Upper lobe of right lung (tissue), 1 donor: ENCODE measurements around the gene RPL22. TPM values are rescaled to one million over a fixed set of nuclear protein-coding genes. Genes with fewer than 3 reads are reported as not detected.

ENCODE experiments used
- ATAC-seq: fragments of 200-7000 bp; cut with Tn5 transposase; one replicate; pipeline ENCODE4 v1.9.1; 2020; ENCODE audit warnings: mild to moderate bottlenecking, moderate library complexity
- DNase-seq: peaks from one replicate; pipeline ENCODE4 v3.0.0-alpha.2; 2020
- H3K27ac ChIP-seq: fragments of 200-600 bp; one replicate; pipeline ENCODE4 v1.8.0; 2022
- H3K27me3 ChIP-seq: fragments of 200-600 bp; one replicate; pipeline ENCODE4 v1.8.0; 2022; ENCODE audit warnings: mild to moderate bottlenecking
- H3K36me3 ChIP-seq: fragments of 200-600 bp; one replicate; pipeline ENCODE4 v1.8.0; 2022
- H3K4me1 ChIP-seq: fragments of 200-600 bp; one replicate; pipeline ENCODE4 v1.8.0; 2022
- H3K4me3 ChIP-seq: fragments of 200-600 bp; one replicate; pipeline ENCODE4 v1.8.0; 2022; ENCODE audit warnings: mild to moderate bottlenecking
- H3K9me3 ChIP-seq: fragments of 200-600 bp; one replicate; pipeline ENCODE4 v1.8.0; 2022
- CTCF ChIP-seq: fragments of 200-600 bp; IDR thresholded peaks from one replicate; pipeline ENCODE4 v1.8.0; 2022; ENCODE audit warnings: antibody characterized with exemption
- intact Hi-C: fragments of 100-400 bp; cut with DNase I; formaldehyde crosslinking; loops from one replicate; pipeline ENCODE4 v1.11.0; 2022
- total RNA-seq: library from RNA; stranded (reverse); fragmentation: NEBNext Ultra II Directional; extraction: Animal tissue kit (Norgen Biotek cat#: 25700); gene quantifications from one replicate; pipeline ENCODE4 v1.2.1, GENCODE V29; 2021
- donor health status: DM: no; HTN: yes; CAD: no; lungs with severe emphysema.

RPL22 gene
- total RNA-seq, 1 donor from 2014 or later = 308 TPM

GRCh38 chr1:6208723-6209660 is 9.6 kb upstream of the RPL22 start:
- TF ChIP-seq CTCF = peak; percentile 59
- Histone ChIP-seq H3K4me3 (peak overlapping the region; percentile 48), H3K4me1 (peaks cover 34% of the 10 kb centered on the region), H3K9me3 (no peaks in the 10 kb centered on the region), H3K27ac (no peak overlapping the region), H3K36me3 (no peaks in the 10 kb centered on the region), H3K27me3 (peaks cover 18% of the 10 kb centered on the region)
- DNase-seq (peak; percentile 76), ATAC-seq (peak; percentile 64)
- intact Hi-C loops = no loop called here

GRCh38 chr1:6207921-6208320 is 8.5 kb upstream of the RPL22 start:
- Histone ChIP-seq H3K36me3 (no peaks in the 10 kb centered on the region), H3K4me3 (no peak overlapping the region), H3K27ac (no peak overlapping the region), H3K27me3 (peaks cover 18% of the 10 kb centered on the region), H3K9me3 (no peaks in the 10 kb centered on the region), H3K4me1 (peaks cover 34% of the 10 kb centered on the region)
- DNase-seq = no peak
- intact Hi-C loops = no loop called here
- TF ChIP-seq CTCF = no peak
- ATAC-seq = no peak

DNA sequence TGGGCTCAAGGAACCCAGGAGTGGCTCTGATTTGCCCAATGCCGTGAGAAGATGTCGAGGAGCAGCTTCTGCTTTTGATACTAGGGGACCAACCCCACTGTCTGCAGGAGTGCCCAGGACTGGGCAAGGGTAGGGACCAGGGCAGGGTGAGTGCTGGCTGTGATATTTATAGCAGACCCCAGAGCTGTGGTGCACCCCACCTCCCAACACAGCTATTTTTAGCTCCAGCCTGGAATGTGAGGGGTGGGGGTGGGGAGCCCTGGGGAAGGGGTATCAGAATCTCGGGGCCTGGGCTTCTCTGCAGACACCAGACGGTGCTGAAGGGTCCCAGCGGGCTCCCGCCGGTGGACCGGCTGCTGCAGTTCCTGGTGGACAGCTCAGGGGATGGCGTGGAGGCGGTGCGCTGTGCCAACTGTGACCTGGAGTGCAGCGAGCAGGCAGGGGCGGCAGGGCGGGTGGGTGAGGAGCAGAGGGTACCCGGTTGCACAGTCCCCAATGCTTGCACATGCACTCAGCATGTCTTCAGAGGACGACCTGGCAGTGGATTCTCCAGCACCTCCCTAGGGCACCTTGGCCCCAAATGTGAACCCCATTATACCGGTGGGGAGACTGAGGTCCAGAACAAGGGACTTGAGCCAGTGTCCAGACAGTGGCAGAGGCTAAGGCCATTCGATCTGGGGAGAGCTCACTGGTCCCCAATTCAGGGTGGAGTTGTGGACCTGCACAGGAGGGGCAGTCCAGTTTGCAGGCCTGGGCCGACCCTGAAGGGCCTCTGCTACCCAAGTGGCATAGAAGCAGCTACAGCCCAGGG is 7.9 kb upstream of the RPL22 start:
- H3K4me1 ChIP-seq = peaks cover 34% of the 10 kb centered on the region
- ATAC-seq (no peak), DNase-seq (no peak)
- intact Hi-C loops = no loop called here
- H3K27ac ChIP-seq = no peak overlapping the region
- no peaks in the 10 kb centered on the region for H3K36me3 ChIP-seq
- peaks cover 18% of the 10 kb centered on the region for H3K27me3 ChIP-seq
- no peak overlapping the region for H3K4me3 ChIP-seq
- H3K9me3 ChIP-seq = no peaks in the 10 kb centered on the region
- no peak for TF ChIP-seq CTCF

- Histone ChIP-seq H3K27ac (no peak overlapping the region), H3K27me3 (peaks cover 18% of the 10 kb centered on the region), H3K36me3 (no peaks in the 10 kb centered on the region), H3K9me3 (no peaks in the 10 kb centered on the region), H3K4me1 (peaks cover 34% of the 10 kb centered on the region), H3K4me3 (peak overlapping the region; percentile 66)
- no peak for TF ChIP-seq CTCF
- DNase-seq (no peak), ATAC-seq (no peak)
- intact Hi-C loops = no loop called here
Measured at GRCh38 chr1:6206520-6206855, 7.1 kb upstream of the RPL22 start.

DNA sequence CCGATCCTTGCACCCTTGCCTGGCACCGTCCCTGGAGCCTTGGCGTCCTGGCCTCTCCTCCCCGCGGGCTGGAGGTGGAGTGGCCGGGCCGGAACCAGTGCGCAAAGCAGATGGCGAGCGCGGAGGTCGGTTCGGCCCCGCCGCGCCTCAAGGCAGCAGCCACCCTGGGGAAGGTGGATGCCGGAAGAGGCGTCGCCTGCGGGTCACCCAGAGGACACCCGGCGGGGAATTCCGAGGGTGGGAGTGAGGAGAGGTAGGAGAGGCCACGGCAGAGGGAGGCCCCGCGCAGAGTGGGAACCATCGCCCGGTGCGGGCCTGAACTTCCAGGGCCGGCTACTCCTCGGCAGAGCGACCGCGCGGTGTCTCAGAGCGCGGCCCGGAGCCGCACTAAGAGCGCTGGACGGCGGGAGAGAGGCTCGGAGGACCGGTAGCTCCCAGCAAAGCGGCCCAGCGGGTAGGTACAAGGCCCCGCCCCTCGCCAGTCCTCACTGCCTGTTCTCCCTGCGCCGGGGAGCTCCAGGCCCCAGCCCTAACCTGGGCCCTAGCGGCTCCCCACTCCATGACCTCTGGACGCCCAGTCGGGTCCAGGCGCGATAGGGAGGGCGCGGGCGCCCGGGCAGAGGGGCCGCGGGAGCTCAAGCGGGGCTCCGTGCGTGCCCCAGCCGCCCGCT is 6.6 kb upstream of the RPL22 start, which contains the start of gene RNF207:
Gene RNF207, plus strand, starts transcription at position 271 of the 671 bp plus-strand sequence. CDS start 417 bp downstream, outside the sequence.
- ATAC-seq (peak; percentile 82), DNase-seq (peak; percentile 88)
- no peaks in the 10 kb centered on the region for H3K9me3 ChIP-seq
- no peaks in the 10 kb centered on the region for H3K36me3 ChIP-seq
- no peak for TF ChIP-seq CTCF
- H3K4me3 ChIP-seq = peak within 1 kb of the TSS; percentile 66
- H3K27me3 ChIP-seq = peaks cover 18% of the 10 kb centered on the region
- intact Hi-C loops = no loop called here
- peaks cover 34% of the 10 kb centered on the region for H3K4me1 ChIP-seq
- peak within 1 kb of the TSS; percentile 68 for H3K27ac ChIP-seq
